Right lung (tissue), 5 donors: Measurements from ENCODE around the gene MSMO1. TPM values are rescaled to one million over a fixed set of nuclear protein-coding genes. Genes with fewer than 3 reads are reported as not detected.
"Not testable (repeated sequence)": the region's sequence is repeated elsewhere in the genome, so short reads cannot be mapped to it uniquely, and the experiment has no call there.

Experiments used
- DNase-seq, 2 donors: peaks; one replicate each; pipeline ENCODE4 v3.0.0-alpha.2; 2013
- polyA plus RNA-seq, 5 donors: library from polyadenylated mRNA; unstranded; fragments of 120-200 nt; gene quantifications; one replicate each; pipeline versions ENCODE4 v1.2.1 to v1.2.3, GENCODE V29; 2013; ENCODE audit warnings: inconsistent platforms in 1 of 5, low replicate concordance in 1 of 5; ENCODE audit not compliant: insufficient read length in 5 of 5, insufficient read depth in 1 of 5

Gene MSMO1
- polyA plus RNA-seq, 5 donors, result 24.7 to 45.9 (median 33.4) TPM

GRCh38 chr4:165319030-165319429, 8.4 kb upstream of the MSMO1 start:
- no peak for DNase-seq

- no peak for DNase-seq
Observed at GRCh38 chr4:165319509-165319908, 8.0 kb upstream of the MSMO1 start.

- no peak for DNase-seq
Observed at GRCh38 chr4:165324236-165324917, 3.1 kb upstream of the MSMO1 start.

DNA sequence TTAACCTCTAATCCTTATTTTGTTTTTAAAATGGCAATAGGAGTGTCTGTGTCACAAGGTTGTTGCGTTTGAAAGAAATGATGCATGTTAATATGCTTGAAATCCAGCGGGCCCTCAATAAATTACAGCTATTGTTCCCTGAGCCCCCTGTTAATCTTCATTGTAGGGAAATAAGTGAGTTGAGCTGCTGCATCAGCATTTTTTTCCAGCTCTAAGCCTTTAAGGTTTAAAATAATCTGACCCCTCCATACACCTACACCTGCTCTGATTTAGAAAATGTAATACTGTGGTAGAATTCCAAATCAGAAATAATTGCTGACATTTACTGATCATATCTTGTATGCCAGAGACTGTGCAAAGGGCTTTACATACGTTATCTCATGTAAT, 2.6 kb upstream of the MSMO1 start:
- DNase-seq, result no peak

DNA sequence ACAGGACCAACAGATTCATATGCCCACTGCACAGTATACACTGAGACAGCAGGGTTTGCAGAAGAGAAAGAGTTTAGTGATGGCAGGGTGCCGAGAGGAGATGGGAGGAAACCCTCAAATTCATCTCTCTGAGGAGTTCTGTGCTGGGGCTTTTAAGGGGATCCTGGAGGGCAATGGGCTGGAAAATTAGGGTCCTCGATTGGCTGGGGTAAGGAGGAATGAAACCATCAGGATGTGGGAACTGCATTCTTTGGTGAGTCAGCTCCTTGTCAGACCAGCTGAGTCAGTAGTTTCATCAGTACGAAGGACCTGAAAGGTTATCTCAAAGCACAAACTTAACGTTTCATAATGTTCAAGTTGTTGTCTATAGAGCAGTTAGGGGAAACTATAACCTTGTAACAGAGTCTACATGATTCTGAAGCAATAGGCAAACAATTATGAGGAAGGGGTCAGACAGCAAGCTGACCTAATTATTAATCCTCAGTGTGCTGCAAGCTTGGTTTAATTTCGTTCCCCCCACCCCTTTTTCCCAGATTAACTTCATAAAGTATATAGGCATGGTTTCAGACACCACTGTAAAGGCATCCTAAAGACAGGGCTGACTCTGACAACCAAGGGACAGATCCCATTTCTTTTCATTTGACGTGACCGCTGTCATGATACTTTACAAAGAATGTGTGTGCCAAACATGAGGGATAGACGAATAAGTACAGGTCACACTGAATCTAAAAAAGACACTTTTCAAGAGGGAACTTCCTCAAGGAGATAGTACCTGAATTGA, 1.5 kb upstream of the MSMO1 start:
- DNase-seq, result peak in 1 of 2 donors; percentile 7

DNA sequence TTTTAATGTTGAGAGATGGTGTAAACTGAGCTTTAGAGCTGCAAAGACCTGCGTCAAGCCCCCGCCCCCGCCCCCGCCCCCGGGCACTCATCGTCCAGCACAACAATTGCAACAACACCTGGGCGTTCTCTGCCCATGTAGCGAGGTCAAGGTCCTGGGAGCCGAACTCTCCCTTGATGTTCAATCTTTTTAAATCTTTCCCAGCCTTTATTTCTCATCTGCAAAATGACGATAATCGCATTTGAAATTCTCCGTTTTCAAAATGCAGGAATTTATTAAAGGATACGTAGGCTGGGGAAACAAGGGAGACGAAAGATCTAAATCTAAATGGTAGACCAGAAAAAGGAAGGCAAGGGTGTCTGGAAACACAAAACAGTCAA, 648 bp upstream of the MSMO1 start:
- no peak for DNase-seq

DNA sequence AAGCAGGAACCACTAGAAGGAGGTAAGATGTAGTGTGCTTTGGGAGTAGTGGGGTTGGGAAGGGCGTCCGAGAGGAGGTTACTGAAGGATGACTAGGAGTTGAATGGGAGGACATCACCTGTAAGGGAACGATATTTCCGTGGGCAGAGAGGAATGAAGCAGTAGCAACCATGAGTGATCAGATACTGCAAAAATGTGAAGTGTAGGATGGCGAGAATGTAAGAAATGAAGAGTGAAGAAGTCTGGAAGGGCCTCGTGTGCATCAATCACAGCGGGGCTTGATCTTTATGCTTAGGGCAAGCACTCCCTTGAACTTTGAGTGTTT, 594 bp downstream of the MSMO1 start:
- no peak for DNase-seq

GRCh38 chr4:165328708-165329107, 1.2 kb downstream of the MSMO1 start:
- DNase-seq, result no peak

DNA sequence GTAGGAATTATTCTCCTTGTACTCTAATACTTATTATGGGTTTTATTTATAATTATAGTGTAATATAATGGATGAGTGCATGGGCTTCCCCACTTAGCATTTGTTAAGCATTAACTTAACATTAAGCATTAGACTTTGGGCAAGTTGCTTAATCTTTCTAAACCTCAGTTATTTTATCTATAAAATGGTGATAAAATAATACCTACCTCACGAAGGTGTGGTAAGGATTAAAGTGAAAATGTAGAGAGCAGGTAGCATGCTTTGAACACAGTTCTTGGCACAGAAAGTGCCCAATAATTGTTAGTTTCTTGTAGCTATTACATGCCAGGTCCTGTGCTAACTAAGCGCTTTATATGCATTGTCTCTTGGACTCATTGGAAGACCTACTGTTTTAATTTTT, 2.6 kb downstream of the MSMO1 start:
- DNase-seq, result no peak

GRCh38 chr4:165330666-165331065, 3.2 kb downstream of the MSMO1 start:
- no peak for DNase-seq

- DNase-seq, result no peak
Observed at GRCh38 chr4:165331359-165331758, 3.9 kb downstream of the MSMO1 start.

- DNase-seq, result no peak
Observed at GRCh38 chr4:165331823-165332222, 4.4 kb downstream of the MSMO1 start.

DNA sequence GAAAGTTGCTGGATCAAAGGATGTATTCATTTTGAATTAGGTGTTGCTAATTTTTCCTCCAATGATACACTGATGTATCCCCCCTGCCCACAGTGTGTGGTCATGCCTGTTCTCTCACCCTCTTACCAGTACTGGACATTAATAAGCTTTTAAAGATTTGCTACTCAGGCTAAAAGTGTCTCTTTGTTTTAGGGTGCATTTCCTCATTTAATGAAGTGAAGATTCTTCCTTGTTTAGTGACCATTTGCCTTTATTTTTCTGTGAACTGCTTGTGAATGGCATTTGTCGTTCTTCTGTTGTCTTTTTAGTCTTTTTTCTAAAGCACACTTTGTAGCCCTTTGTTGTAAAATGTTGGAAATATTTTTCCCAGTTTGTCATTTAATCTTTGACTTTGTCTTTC, 5.0 kb downstream of the MSMO1 start:
- no peak for DNase-seq

DNA sequence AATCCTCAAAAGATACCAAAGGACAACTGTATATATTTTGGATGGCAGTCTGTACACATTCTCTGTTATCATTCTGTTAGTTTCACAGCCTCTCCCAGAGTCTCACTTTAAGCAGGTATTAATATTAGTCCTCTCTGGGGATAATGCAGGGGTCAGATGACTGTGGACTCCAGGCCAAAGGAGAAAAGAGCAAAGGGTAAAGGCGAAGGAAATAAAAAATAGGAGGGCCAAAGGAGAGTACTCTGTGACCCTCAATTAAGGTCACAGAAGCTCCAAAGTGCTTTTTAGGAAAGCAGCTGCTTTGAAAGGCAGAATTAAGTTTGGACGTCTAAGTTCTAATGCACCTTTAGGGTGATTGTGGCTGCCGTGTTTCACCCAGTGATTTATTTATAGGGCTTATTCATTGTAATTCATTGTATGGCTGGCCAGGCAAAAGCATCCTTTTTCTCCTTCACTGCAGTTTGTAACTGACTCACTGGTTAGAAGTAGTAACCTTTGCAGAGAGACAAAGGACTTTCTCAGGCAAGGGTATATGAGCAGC, 7.8 kb downstream of the MSMO1 start:
- DNase-seq, result no peak

DNA sequence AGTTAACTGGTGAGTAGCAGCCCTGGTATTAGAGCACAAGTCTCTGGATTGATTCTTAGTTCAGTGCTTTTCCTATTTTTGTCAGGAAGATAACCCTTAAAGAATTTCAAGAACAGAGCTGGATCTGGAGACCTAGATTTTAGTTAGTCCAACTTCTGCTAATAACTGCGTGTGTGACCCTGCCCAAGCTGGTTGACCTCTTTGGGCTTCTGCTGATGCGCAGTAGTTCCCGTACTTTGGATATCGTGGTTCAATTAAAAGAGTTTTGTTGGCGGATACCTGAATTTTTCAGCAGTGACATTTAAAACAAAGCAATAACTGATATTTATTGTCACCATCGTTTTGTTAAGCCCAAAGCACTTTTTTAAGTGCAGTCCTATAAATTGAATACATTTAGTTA, 9.3 kb downstream of the MSMO1 start:
- DNase-seq, result no peak

- DNase-seq, result not testable (repeated sequence)
Observed at GRCh38 chr4:165342340-165342739, 14.9 kb downstream of the MSMO1 start.

DNA sequence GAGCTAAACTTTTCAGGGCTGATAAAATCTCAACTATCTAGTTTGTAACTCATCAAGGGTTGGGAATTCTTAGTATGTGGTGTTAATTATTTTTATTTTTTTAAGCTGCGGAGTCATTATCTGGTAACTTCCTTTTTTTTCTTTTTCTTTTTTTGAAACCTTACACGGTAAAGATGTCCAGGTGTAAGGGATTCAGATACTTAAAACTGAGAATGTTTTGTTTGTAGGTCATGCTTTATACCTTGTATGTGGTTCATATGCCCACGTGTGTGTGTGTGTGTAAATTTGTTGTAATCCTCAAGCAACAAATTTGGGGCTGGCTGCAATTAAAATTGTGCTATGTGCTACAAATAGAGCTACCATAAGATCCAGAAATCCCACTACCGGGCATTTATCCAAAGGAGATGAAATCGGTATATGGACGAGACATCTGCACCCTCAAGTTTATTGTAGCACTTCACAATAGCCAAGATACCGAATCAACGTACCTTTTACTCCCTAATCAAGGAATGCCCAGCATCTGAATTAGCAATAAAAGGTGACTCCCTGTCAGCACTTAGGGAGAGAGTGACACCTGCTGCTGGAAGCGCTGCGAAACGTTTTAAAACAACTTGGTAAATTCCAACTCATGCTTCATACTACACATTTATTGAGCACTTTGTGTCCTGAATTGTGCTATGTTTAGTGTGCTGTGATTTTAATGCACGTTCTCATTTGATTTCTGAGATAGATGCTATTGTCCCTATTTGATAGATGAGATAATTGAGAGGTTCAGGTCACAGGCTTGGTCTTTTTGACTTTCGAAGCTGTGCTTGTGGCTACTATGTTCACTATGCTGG, 16.1 kb downstream of the MSMO1 start:
- no peak for DNase-seq

GRCh38 chr4:165345666-165346417, 18.4 kb downstream of the MSMO1 start:
- no peak for DNase-seq

- DNase-seq, result no peak
Observed at GRCh38 chr4:165347647-165348569, 20.4 kb downstream of the MSMO1 start.

GRCh38 chr4:165351359-165352130, 24.1 kb downstream of the MSMO1 start:
- DNase-seq, result no peak
